Neural cell (in vitro differentiated cells): ENCODE data around the gene BCL3. TPM values are rescaled to one million over a fixed set of nuclear protein-coding genes. Genes with fewer than 3 reads are reported as not detected.

ENCODE experiments used
- H2AFZ ChIP-seq: fragments of 200-600, 300-800 bp; sonication (generic), shearing (Covaris generic); 2 replicates; pipeline ENCODE4 v1.6.0; 2014; ENCODE audit warnings: low read depth, mild to moderate bottlenecking, antibody characterized with exemption, low read length, moderate library complexity
- H3F3A ChIP-seq: fragments of 200-600 bp; shearing (Covaris generic); 2 replicates; pipeline ENCODE4 v1.6.1; 2016; ENCODE audit warnings: mild to moderate bottlenecking, moderate library complexity, mixed read lengths, antibody characterized with exemption, low read length; ENCODE audit not compliant: insufficient read depth, poor library complexity, severe bottlenecking
- H3K27ac ChIP-seq: fragments of 200-600, 300-800 bp; sonication (generic), shearing (Covaris generic); 2 replicates; pipeline ENCODE4 v1.5.1; 2014; ENCODE audit warnings: mild to moderate bottlenecking, low read length, moderate library complexity
- H3K27me3 ChIP-seq: fragments of 300-800, 200-600 bp; sonication (generic), shearing (Covaris generic); 2 replicates; pipeline ENCODE4 v1.6.0; 2014; ENCODE audit warnings: mild to moderate bottlenecking, low read depth, low read length, moderate library complexity; ENCODE audit not compliant: insufficient read depth
- H3K36me3 ChIP-seq: fragments of 300-800, 200-600 bp; sonication (generic), shearing (Covaris generic); 2 replicates; pipeline ENCODE4 v1.5.1; 2014; ENCODE audit warnings: mild to moderate bottlenecking, antibody characterized with exemption, low read length, moderate library complexity; ENCODE audit not compliant: insufficient read depth
- H3K4me2 ChIP-seq: fragments of 300-800, 200-600 bp; sonication (generic), shearing (Covaris generic); 2 replicates; pipeline ENCODE4 v1.6.0; 2014; ENCODE audit warnings: mild to moderate bottlenecking, low read length
- H3K4me3 ChIP-seq: fragments of 300-800, 200-600 bp; sonication (generic), shearing (Covaris generic); 2 replicates; pipeline ENCODE4 v1.5.1; 2014; ENCODE audit warnings: mild to moderate bottlenecking, low read length, moderate library complexity
- H3K79me2 ChIP-seq: fragments of 200-600 bp; shearing (Covaris generic); replicated peaks from 2 replicates; pipeline ENCODE4 v1.6.0; 2014; ENCODE audit warnings: mild to moderate bottlenecking, low read length, moderate library complexity; ENCODE audit not compliant: insufficient read depth
- H3K9ac ChIP-seq: fragments of 300-800, 200-600 bp; sonication (generic), shearing (Covaris generic); 2 replicates; pipeline ENCODE4 v1.6.1; 2016; ENCODE audit warnings: mild to moderate bottlenecking, low read length, mixed read lengths
- H3K9me2 ChIP-seq: fragments of 200-600 bp; shearing (Covaris generic); 2 replicates; pipeline ENCODE4 v1.6.1; 2016; ENCODE audit warnings: mild to moderate bottlenecking, low read length, mixed read lengths; ENCODE audit not compliant: insufficient read depth
- H3K9me3 ChIP-seq: fragments of 200-600, 300-800 bp; sonication (generic), shearing (Covaris generic); 2 replicates; pipeline ENCODE4 v1.6.1; 2016; ENCODE audit warnings: mild to moderate bottlenecking, mixed run types, low read length, moderate library complexity, mixed read lengths
- H4K20me1 ChIP-seq: fragments of 200-600 bp; shearing (Covaris generic); 2 replicates; pipeline ENCODE4 v1.6.1; 2016; ENCODE audit warnings: mild to moderate bottlenecking, mixed run types; ENCODE audit not compliant: insufficient read depth
- EP300 ChIP-seq: fragments of 450-650 bp; conservative IDR thresholded peaks from 2 replicates; pipeline ENCODE4 v1.6.1; 2014; ENCODE audit warnings: antibody characterized with exemption, mild to moderate bottlenecking, moderate library complexity; ENCODE audit not compliant: poor library complexity, severe bottlenecking
- EZH2 ChIP-seq: fragments of 200-600, 300-800 bp; shearing (Covaris generic), sonication (generic); IDR thresholded peaks from 2 replicates; pipeline ENCODE4 v1.6.1; 2014; ENCODE audit warnings: antibody characterized with exemption, low read length, borderline replicate concordance, mild to moderate bottlenecking; ENCODE audit not compliant: insufficient read depth, poor library complexity, severe bottlenecking
- MXI1 ChIP-seq: fragments of 450-650 bp; conservative IDR thresholded peaks from 2 replicates; pipeline ENCODE4 v1.6.1; 2014; ENCODE audit warnings: antibody characterized with exemption, mild to moderate bottlenecking; ENCODE audit not compliant: poor library complexity, severe bottlenecking
- POLR2AphosphoS5 ChIP-seq: IDR thresholded peaks from 2 replicates; pipeline ENCODE4 v1.6.1; 2012
- RAD21 ChIP-seq: fragments of 450-650 bp; conservative IDR thresholded peaks from 2 replicates; pipeline ENCODE4 v1.6.1; 2014; ENCODE audit warnings: antibody characterized with exemption, mild to moderate bottlenecking, moderate library complexity
- REST ChIP-seq: IDR thresholded peaks from 2 replicates; pipeline ENCODE4 v1.6.1; 2012; ENCODE audit warnings: borderline replicate concordance
- SMC3 ChIP-seq: fragments of 450-650 bp; conservative IDR thresholded peaks from 2 replicates; pipeline ENCODE4 v1.6.1; 2014; ENCODE audit warnings: antibody characterized with exemption, mild to moderate bottlenecking, moderate library complexity; ENCODE audit not compliant: poor library complexity
- TAF1 ChIP-seq: IDR thresholded peaks from 2 replicates; pipeline ENCODE4 v1.6.1; 2012; ENCODE audit warnings: low read depth
- polyA plus RNA-seq: library from polyadenylated mRNA; depleted of rRNA; stranded (reverse); fragments of >200 nt; gene quantifications from 2 replicates; pipeline ENCODE4 v1.2.3, GENCODE V29; 2014
- TF ChIP-seq, protein P1 (sequence below): fragments of 450-650 bp; IDR thresholded peaks from 2 replicates; pipeline ENCODE4 v1.5.1; 2014; ENCODE audit warnings: antibody characterized with exemption, mild to moderate bottlenecking, moderate library complexity; ENCODE audit not compliant: poor library complexity, severe bottlenecking

Gene BCL3
- polyA plus RNA-seq, 1 donor from 2014 or later: 0.48 TPM

GRCh38 chr19:44803442-44804428, 55.2 kb downstream of the BCL3 start:
- Histone ChIP-seq H3K4me2 (no peak overlapping the region), H3K79me2 (no peaks in the 10 kb centered on the region), H3F3A (no peaks in the 10 kb centered on the region), H3K9me2 (no peaks in the 10 kb centered on the region), H3K9ac (no peak overlapping the region), H4K20me1 (no peaks in the 10 kb centered on the region), H3K4me3 (no peak overlapping the region), H3K9me3 (no peaks in the 10 kb centered on the region), H2AFZ (no peak overlapping the region), H3K27me3 (peaks cover 3% of the 10 kb centered on the region), H3K27ac (no peak overlapping the region), H3K36me3 (no peaks in the 10 kb centered on the region)
- no peak for TF ChIP-seq REST
- TF ChIP-seq EP300: no peak

- Histone ChIP-seq H3K9me2 (no peaks in the 10 kb centered on the region), H3K4me3 (no peak overlapping the region), H3K27me3 (peaks cover 7% of the 10 kb centered on the region), H3K27ac (no peak overlapping the region), H4K20me1 (no peaks in the 10 kb centered on the region), H3K4me2 (no peak overlapping the region), H3K36me3 (no peaks in the 10 kb centered on the region), H3K9ac (no peak overlapping the region), H3F3A (no peaks in the 10 kb centered on the region), H3K9me3 (no peaks in the 10 kb centered on the region), H3K79me2 (no peaks in the 10 kb centered on the region), H2AFZ (no peak overlapping the region)
- no peak for TF ChIP-seq SMC3
- TF ChIP-seq, protein P1, sequence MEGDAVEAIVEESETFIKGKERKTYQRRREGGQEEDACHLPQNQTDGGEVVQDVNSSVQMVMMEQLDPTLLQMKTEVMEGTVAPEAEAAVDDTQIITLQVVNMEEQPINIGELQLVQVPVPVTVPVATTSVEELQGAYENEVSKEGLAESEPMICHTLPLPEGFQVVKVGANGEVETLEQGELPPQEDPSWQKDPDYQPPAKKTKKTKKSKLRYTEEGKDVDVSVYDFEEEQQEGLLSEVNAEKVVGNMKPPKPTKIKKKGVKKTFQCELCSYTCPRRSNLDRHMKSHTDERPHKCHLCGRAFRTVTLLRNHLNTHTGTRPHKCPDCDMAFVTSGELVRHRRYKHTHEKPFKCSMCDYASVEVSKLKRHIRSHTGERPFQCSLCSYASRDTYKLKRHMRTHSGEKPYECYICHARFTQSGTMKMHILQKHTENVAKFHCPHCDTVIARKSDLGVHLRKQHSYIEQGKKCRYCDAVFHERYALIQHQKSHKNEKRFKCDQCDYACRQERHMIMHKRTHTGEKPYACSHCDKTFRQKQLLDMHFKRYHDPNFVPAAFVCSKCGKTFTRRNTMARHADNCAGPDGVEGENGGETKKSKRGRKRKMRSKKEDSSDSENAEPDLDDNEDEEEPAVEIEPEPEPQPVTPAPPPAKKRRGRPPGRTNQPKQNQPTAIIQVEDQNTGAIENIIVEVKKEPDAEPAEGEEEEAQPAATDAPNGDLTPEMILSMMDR: no peak
- no peak for TF ChIP-seq EZH2
- TF ChIP-seq TAF1: no peak
- no peak for TF ChIP-seq RAD21
- TF ChIP-seq POLR2AphosphoS5: no peak
- no peak for TF ChIP-seq MXI1
- TF ChIP-seq REST: no peak
- no peak for TF ChIP-seq EP300
These were observed 57.8 kb downstream of the BCL3 start for GRCh38 chr19:44806291-44806690.
